HK-2 (cell line): ENCODE results near the gene TLE3.

Experiments
- DNase-seq: peaks from one replicate; pipeline ENCODE4 v3.0.0-alpha.2; 2018; ENCODE audit not compliant: unreplicated experiment

Gene TLE3

GRCh38 chr15:70006259-70007147 lies 91.2 kb downstream of the TLE3 start:
- DNase-seq = no peak

- DNase-seq = no peak
Observed at GRCh38 chr15:70004826-70005225, 92.9 kb downstream of the TLE3 start.

GRCh38 chr15:70002897-70003296 lies 94.8 kb downstream of the TLE3 start:
- DNase-seq = no peak

- no peak for DNase-seq
Observed at GRCh38 chr15:70001859-70002258, 95.9 kb downstream of the TLE3 start.

GRCh38 chr15:69999392-70000085 lies 98.2 kb downstream of the TLE3 start:
- DNase-seq = no peak

- no peak for DNase-seq
Observed at GRCh38 chr15:69998541-69999391, 99.0 kb downstream of the TLE3 start.

- peak; percentile 39 for DNase-seq
Observed at GRCh38 chr15:69997813-69998212, 99.9 kb downstream of the TLE3 start.
